Breast epithelium (tissue), 3 donors: Measurements from ENCODE around the gene SOX18.

Experiments
- POLR2A ChIP-seq: fragments of 450-650 bp; IDR thresholded peaks from one replicate; pipeline ENCODE4 v1.6.1; 2016; ENCODE audit warnings: antibody characterized with exemption, mild to moderate bottlenecking, moderate library complexity
- TF ChIP-seq, protein P1 (sequence below), 3 donors: fragments of 450-650 bp; IDR thresholded peaks; one replicate each; pipeline ENCODE4 v1.5.1; 2016 to 2017; ENCODE audit warnings: antibody characterized with exemption in 3 of 3, mild to moderate bottlenecking in 3 of 3, moderate library complexity in 3 of 3

- TF ChIP-seq, protein P1, sequence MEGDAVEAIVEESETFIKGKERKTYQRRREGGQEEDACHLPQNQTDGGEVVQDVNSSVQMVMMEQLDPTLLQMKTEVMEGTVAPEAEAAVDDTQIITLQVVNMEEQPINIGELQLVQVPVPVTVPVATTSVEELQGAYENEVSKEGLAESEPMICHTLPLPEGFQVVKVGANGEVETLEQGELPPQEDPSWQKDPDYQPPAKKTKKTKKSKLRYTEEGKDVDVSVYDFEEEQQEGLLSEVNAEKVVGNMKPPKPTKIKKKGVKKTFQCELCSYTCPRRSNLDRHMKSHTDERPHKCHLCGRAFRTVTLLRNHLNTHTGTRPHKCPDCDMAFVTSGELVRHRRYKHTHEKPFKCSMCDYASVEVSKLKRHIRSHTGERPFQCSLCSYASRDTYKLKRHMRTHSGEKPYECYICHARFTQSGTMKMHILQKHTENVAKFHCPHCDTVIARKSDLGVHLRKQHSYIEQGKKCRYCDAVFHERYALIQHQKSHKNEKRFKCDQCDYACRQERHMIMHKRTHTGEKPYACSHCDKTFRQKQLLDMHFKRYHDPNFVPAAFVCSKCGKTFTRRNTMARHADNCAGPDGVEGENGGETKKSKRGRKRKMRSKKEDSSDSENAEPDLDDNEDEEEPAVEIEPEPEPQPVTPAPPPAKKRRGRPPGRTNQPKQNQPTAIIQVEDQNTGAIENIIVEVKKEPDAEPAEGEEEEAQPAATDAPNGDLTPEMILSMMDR (IDR thresholded peaks at IDR 0.05) = no peak
- TF ChIP-seq POLR2A = no peak
Observed at GRCh38 chr20:64096535-64096934, 47.1 kb upstream of the SOX18 start.
